K562 (cell line): ENCODE data around the gene PCBP4. TPM values are rescaled to one million over a fixed set of nuclear protein-coding genes. Genes with fewer than 3 reads are reported as not detected.

Experiments used
- ADNP ChIP-seq: fragments of 200-800 bp; sonication (Bioruptor generic); IDR thresholded peaks from 2 replicates; pipeline ENCODE4 v1.6.1; 2016; ENCODE audit warnings: missing genetic modification characterization, missing compliant biosample characterization
- CREM ChIP-seq: IDR thresholded peaks from 2 replicates; pipeline ENCODE4 v1.6.1; 2014; ENCODE audit warnings: antibody characterized with exemption, low read depth
- CUX1 ChIP-seq: fragments of 200-800 bp; sonication (Bioruptor generic); IDR thresholded peaks from 2 replicates; pipeline ENCODE4 v1.6.1; 2016; ENCODE audit warnings: missing genetic modification characterization, missing compliant biosample characterization
- ELF1 ChIP-seq: fragments of 200-800 bp; sonication (Bioruptor generic); IDR thresholded peaks from 2 replicates; pipeline ENCODE4 v1.6.1; 2016; ENCODE audit warnings: missing genetic modification characterization, missing compliant biosample characterization
- NFE2 ChIP-seq: IDR thresholded peaks from 2 replicates; pipeline ENCODE4 v1.6.1; 2014; ENCODE audit warnings: antibody characterized with exemption, low read depth
- PTBP1 ChIP-seq: fragments of 200-400 bp; formaldehyde crosslinking; IDR thresholded peaks from 2 replicates; pipeline ENCODE4 v1.6.1; 2017; ENCODE audit warnings: low read depth, low read length
- SUPT5H ChIP-seq: fragments of 450-650 bp; IDR thresholded peaks from 2 replicates; pipeline ENCODE4 v1.6.1; 2016
- TAF7 ChIP-seq: fragments of 450-650 bp; IDR thresholded peaks from 2 replicates; pipeline ENCODE4 v1.6.1; 2016; ENCODE audit warnings: missing genetic modification characterization, missing compliant biosample characterization
- ZBTB40 ChIP-seq, 2 experiments: fragments of 450-650 bp in 1 of 2; sonication (generic) in 1 of 2; formaldehyde crosslinking in 1 of 2; IDR thresholded peaks; 2 replicates each; pipeline versions ENCODE4 v1.7.1 to v1.9.0; 2016 to 2022; ENCODE audit warnings: inconsistent platforms in 1 of 2, mild to moderate bottlenecking in 1 of 2, missing genetic modification reagents in 1 of 2
- ZBTB7A ChIP-seq: IDR thresholded peaks from 2 replicates; pipeline ENCODE4 v1.6.1; 2011; ENCODE audit warnings: low read depth, mild to moderate bottlenecking, low read length, moderate library complexity, borderline replicate concordance; ENCODE audit not compliant: control insufficient read depth
- ZNF134 ChIP-seq: fragments of 250-450 bp; sonication (Bioruptor Pico); conservative IDR thresholded peaks from 2 replicates; pipeline ENCODE4 v1.4.0; 2020
- polyA plus RNA-seq, 8 experiments: library from polyadenylated mRNA; depleted of rRNA in 4 of 8; stranded (reverse) in 5 of 8; unstranded in 3 of 8; fragments of >200 nt; fragmentation: Nextera tagmentation in 2 of 8; fragmentation: Illumina TruSeq in 1 of 8; extraction: Ambion mirVana in 2 of 8; extraction: Trizol in 1 of 8; gene quantifications; 2 replicates each; pipeline versions ENCODE4 v1.2.1 to v1.2.3, GENCODE V29; 2011 to 2014; ENCODE audit warnings: inconsistent platforms in 1 of 8, missing spikeins in 1 of 8
- total RNA-seq, 7 experiments: library from RNA; depleted of rRNA in 6 of 7; stranded (reverse); fragments of >200 nt in 6 of 7; fragmentation: Illumina TruSeq in 2 of 7; extraction: Trizol in 2 of 7; gene quantifications; 2 replicates each; pipeline versions ENCODE4 v1.2.1 to v1.2.3, GENCODE V29; 2011 to 2021; ENCODE audit warnings: low replicate concordance in 1 of 7
- TF ChIP-seq, protein P1 (sequence below): fragments of 250-450 bp; sonication (Bioruptor Pico); IDR thresholded peaks from 2 replicates; pipeline ENCODE4 v1.8.0; 2022; ENCODE audit warnings: moderate library complexity, mild to moderate bottlenecking, inconsistent platforms

Gene PCBP4
- total and polyA plus RNA-seq, 9 of the 15 experiments (the other 6 are each of a cell fraction or from before 2014, with no cell fraction given) = 0.06 to 5.8 (median 2.6) TPM

GRCh38 chr3:51983578-51984268 lies 16.5 kb upstream of the PCBP4 start (continued):
- TF ChIP-seq ZBTB40 (IDR thresholded peaks at IDR 0.05) (peak; percentile 4; the same call in 1 of the 2 replicates), ZBTB40 (CRISPR knock-in tag; IDR thresholded peaks at IDR 0.05) (no peak), TAF7 (tag) (peak; percentile 65; the same call in 1 of the 2 replicates), ZNF134 (CRISPR knock-in tag) (no peak), SUPT5H (peak; percentile 95), ZBTB7A (peak; percentile 32; the same call in 1 of the 2 replicates), ADNP (tag) (no peak), CUX1 (no peak), CREM (peak; percentile 57), ELF1 (tag) (peak; percentile 37; the same call in 1 of the 2 replicates), PTBP1 (no peak), NFE2 (no peak)
- TF ChIP-seq, protein P1, sequence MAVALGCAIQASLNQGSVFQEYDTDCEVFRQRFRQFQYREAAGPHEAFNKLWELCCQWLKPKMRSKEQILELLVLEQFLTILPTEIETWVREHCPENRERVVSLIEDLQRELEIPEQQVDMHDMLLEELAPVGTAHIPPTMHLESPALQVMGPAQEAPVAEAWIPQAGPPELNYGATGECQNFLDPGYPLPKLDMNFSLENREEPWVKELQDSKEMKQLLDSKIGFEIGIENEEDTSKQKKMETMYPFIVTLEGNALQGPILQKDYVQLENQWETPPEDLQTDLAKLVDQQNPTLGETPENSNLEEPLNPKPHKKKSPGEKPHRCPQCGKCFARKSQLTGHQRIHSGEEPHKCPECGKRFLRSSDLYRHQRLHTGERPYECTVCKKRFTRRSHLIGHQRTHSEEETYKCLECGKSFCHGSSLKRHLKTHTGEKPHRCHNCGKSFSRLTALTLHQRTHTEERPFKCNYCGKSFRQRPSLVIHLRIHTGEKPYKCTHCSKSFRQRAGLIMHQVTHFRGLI = no peak
